Astrocyte (in vitro differentiated cells and primary cell): Measurements from ENCODE around the gene C12orf57. TPM values are rescaled to one million over a fixed set of nuclear protein-coding genes. Genes with fewer than 3 reads are reported as not detected.

Source experiments
- DNase-seq: peaks from one replicate; pipeline ENCODE4 v3.0.0-alpha.2; 2010; ENCODE audit warnings: low read depth
- FAIRE-seq: peaks from 2 replicates; lab custom pipeline; 2011; peaks lifted over from hg19 to GRCh38; lab: Jason Lieb, UNC
- H2AFZ ChIP-seq: 2 replicates; pipeline ENCODE4 v1.6.0; 2012; ENCODE audit warnings: low read depth, low read length, inconsistent platforms
- H3K27ac ChIP-seq: 2 replicates; pipeline ENCODE4 v1.5.1; 2011; ENCODE audit warnings: low read depth, low read length, inconsistent platforms
- H3K27me3 ChIP-seq: 2 replicates; pipeline ENCODE4 v1.6.0; 2011; ENCODE audit warnings: low read length, inconsistent platforms; ENCODE audit not compliant: insufficient read depth
- H3K36me3 ChIP-seq: 2 replicates; pipeline ENCODE4 v1.5.1; 2011; ENCODE audit warnings: low read length, inconsistent platforms; ENCODE audit not compliant: insufficient read depth
- H3K4me1 ChIP-seq: 2 replicates; pipeline ENCODE4 v1.5.1; 2011; ENCODE audit warnings: low read length, inconsistent platforms; ENCODE audit not compliant: insufficient read depth
- H3K4me2 ChIP-seq: 2 replicates; pipeline ENCODE4 v1.6.0; 2012; ENCODE audit warnings: low read length, inconsistent platforms
- H3K4me3 ChIP-seq: 2 replicates; pipeline ENCODE4 v1.5.1; 2011; ENCODE audit warnings: low read depth, mild to moderate bottlenecking, low read length, inconsistent platforms; ENCODE audit not compliant: insufficient read depth
- H3K79me2 ChIP-seq: 2 replicates; pipeline ENCODE4 v1.6.0; 2012; ENCODE audit warnings: mild to moderate bottlenecking, low read length, inconsistent platforms; ENCODE audit not compliant: insufficient read depth
- H3K9ac ChIP-seq: 2 replicates; pipeline ENCODE4 v1.6.0; 2012; ENCODE audit warnings: mild to moderate bottlenecking, low read length, inconsistent platforms
- H3K9me3 ChIP-seq: 2 replicates; pipeline ENCODE4 v1.5.1; 2012; ENCODE audit warnings: low read depth, mild to moderate bottlenecking, low read length, inconsistent platforms; ENCODE audit not compliant: insufficient read depth
- H4K20me1 ChIP-seq: 2 replicates; pipeline ENCODE4 v1.6.0; 2012; ENCODE audit warnings: low read length, inconsistent platforms; ENCODE audit not compliant: insufficient read depth
- H3K27ac Mint-ChIP-seq: one replicate; pipeline ENCODE4 v1.8.0; 2021; ENCODE audit warnings: mild to moderate bottlenecking, mixed read lengths; ENCODE audit not compliant: unreplicated experiment
- H3K27me3 Mint-ChIP-seq: one replicate; pipeline ENCODE4 v1.8.0; 2021; ENCODE audit warnings: low read depth, mixed read lengths; ENCODE audit not compliant: unreplicated experiment
- H3K36me3 Mint-ChIP-seq: one replicate; pipeline ENCODE4 v1.8.0; 2021; ENCODE audit warnings: low read depth, mixed read lengths; ENCODE audit not compliant: unreplicated experiment
- H3K4me1 Mint-ChIP-seq: one replicate; pipeline ENCODE4 v1.8.0; 2021; ENCODE audit warnings: low read depth, mixed read lengths; ENCODE audit not compliant: unreplicated experiment
- H3K4me3 Mint-ChIP-seq: one replicate; pipeline ENCODE4 v1.8.0; 2021; ENCODE audit warnings: mild to moderate bottlenecking, moderate library complexity, mixed read lengths; ENCODE audit not compliant: unreplicated experiment
- H3K9me3 Mint-ChIP-seq: one replicate; pipeline ENCODE4 v1.8.0; 2021; ENCODE audit warnings: mild to moderate bottlenecking, mixed read lengths; ENCODE audit not compliant: unreplicated experiment
- CTCF ChIP-seq: IDR thresholded peaks from 2 replicates; pipeline ENCODE4 v1.5.1; 2011; ENCODE audit warnings: low read depth, mild to moderate bottlenecking, inconsistent platforms, low read length, moderate library complexity; ENCODE audit not compliant: insufficient read depth
- EZH2 ChIP-seq: IDR thresholded peaks from 2 replicates; pipeline ENCODE4 v1.6.1; 2012; ENCODE audit warnings: mild to moderate bottlenecking, low read length, inconsistent platforms; ENCODE audit not compliant: insufficient read depth
- total RNA-seq: library from RNA; stranded (reverse); gene quantifications from 2 replicates; pipeline ENCODE4 v1.2.1, GENCODE V29; 2021

The C12orf57 gene
- total RNA-seq, 1 donor from 2014 or later: 117 TPM

- Histone ChIP-seq H3K4me3 (no peak overlapping the region), H3K9me3 (no peaks in the 10 kb centered on the region), H3K4me1 (peaks cover 19% of the 10 kb centered on the region), H3K79me2 (peaks cover 5% of the 10 kb centered on the region), H3K4me2 (peak overlapping the region; percentile 78), H3K27me3 (no peaks in the 10 kb centered on the region), H4K20me1 (no peaks in the 10 kb centered on the region), H2AFZ (peak overlapping the region; percentile 89), H3K27ac (peak overlapping the region; percentile 54), H3K36me3 (peaks cover 13% of the 10 kb centered on the region), H3K9ac (peak overlapping the region; percentile 66)
- Mint-ChIP-seq H3K27ac (peak overlapping the region; percentile 98), H3K9me3 (no peaks in the 10 kb centered on the region), H3K36me3 (peaks cover 9% of the 10 kb centered on the region), H3K4me3 (peak overlapping the region; percentile 75), H3K27me3 (no peaks in the 10 kb centered on the region), H3K4me1 (peaks cover 20% of the 10 kb centered on the region)
- TF ChIP-seq CTCF (no peak), EZH2 (no peak)
- FAIRE-seq (no peak), DNase-seq (no peak)
These were observed 18.6 kb downstream of the C12orf57 start for GRCh38 chr12:6962285-6963015.

GRCh38 chr12:6963016-6963731 lies 19.4 kb downstream of the C12orf57 start:
- peaks cover 12% of the 10 kb centered on the region for H3K79me2 ChIP-seq
- Mint-ChIP-seq H3K4me1 (peaks cover 20% of the 10 kb centered on the region), H3K27ac (peak overlapping the region; percentile 88), H3K27me3 (no peaks in the 10 kb centered on the region), H3K36me3 (peaks cover 9% of the 10 kb centered on the region), H3K9me3 (no peaks in the 10 kb centered on the region), H3K4me3 (peak overlapping the region; percentile 62)
- H3K27ac ChIP-seq: no peak overlapping the region
- no peak for DNase-seq
- no peaks in the 10 kb centered on the region for H3K27me3 ChIP-seq
- peaks cover 16% of the 10 kb centered on the region for H3K36me3 ChIP-seq
- TF ChIP-seq CTCF (no peak), EZH2 (no peak)
- peaks cover 19% of the 10 kb centered on the region for H3K4me1 ChIP-seq
- H3K4me2 ChIP-seq: no peak overlapping the region
- no peak overlapping the region for H3K9ac ChIP-seq
- H3K9me3 ChIP-seq: no peaks in the 10 kb centered on the region
- H4K20me1 ChIP-seq: no peaks in the 10 kb centered on the region
- H3K4me3 ChIP-seq: no peak overlapping the region
- H2AFZ ChIP-seq: no peak overlapping the region
- no peak for FAIRE-seq
